Tibial artery (tissue), 4 donors: ENCODE measurements around the gene DDHD1.

Experiments
- DNase-seq, 2 donors: peaks; one replicate each; pipeline ENCODE4 v3.0.0-alpha.2; 2019
- H3K27ac ChIP-seq, 2 donors: fragments of 200-600 bp; sonication (generic) in 1 of 2; 1 replicate in 1 of 2; 2 replicates in 1 of 2; pipeline ENCODE4 v1.5.1; 2018 to 2019; ENCODE audit warnings: mild to moderate bottlenecking in 1 of 2
- H3K27me3 ChIP-seq, 2 donors: fragments of 200-600 bp; sonication (generic) in 1 of 2; one replicate each; pipeline versions ENCODE4 v1.5.1 to v1.6.0; 2016 to 2019
- H3K36me3 ChIP-seq, 3 donors: fragments of 200-600 bp; sonication (generic) in 2 of 3; one replicate each; pipeline ENCODE4 v1.5.1; 2016 to 2019; ENCODE audit warnings: mild to moderate bottlenecking in 2 of 3
- H3K4me1 ChIP-seq, 4 donors: fragments of 200-600 bp; sonication (generic) in 2 of 4; 1 replicate in 3 of 4; 2 replicates in 1 of 4; pipeline ENCODE4 v1.5.1; 2016 to 2019
- H3K4me3 ChIP-seq, 2 donors: fragments of 200-600 bp; sonication (generic) in 1 of 2; 1 replicate in 1 of 2; 2 replicates in 1 of 2; pipeline ENCODE4 v1.5.1; 2018 to 2019; ENCODE audit warnings: mild to moderate bottlenecking in 2 of 2
- H3K9me3 ChIP-seq, 3 donors: fragments of 200-600 bp; sonication (generic) in 1 of 3; one replicate each; pipeline ENCODE4 v1.5.1; 2016 to 2019
- intact Hi-C: fragments of 100-400 bp; cut with DNase I; formaldehyde crosslinking; loops from one replicate; pipeline ENCODE4 v1.15.0; 2023; ENCODE audit warnings: low total_unique reads
- TF ChIP-seq, protein P1 (sequence below), 2 experiments: fragments of 200-600 bp in 1 of 2; fragments of 450-650 bp in 1 of 2; IDR thresholded peaks; one replicate each; pipeline ENCODE4 v1.5.1; 2017 to 2019; ENCODE audit warnings: antibody characterized with exemption in 2 of 2, mild to moderate bottlenecking in 1 of 2, moderate library complexity in 1 of 2

The DDHD1 gene

GRCh38 chr14:53152887-53153701, at the start of gene DDHD1:
DDHD1 (minus strand) TSS chr14:53153323; CDS start chr14:53153098, 225 bp downstream.
- Histone ChIP-seq H3K4me3 (peak within 1 kb of the TSS; percentile 67 to 89), H3K9me3 (no peaks in the 10 kb centered on the region), H3K27me3 (no peaks in the 10 kb centered on the region), H3K36me3 (no peaks in the 10 kb centered on the region), H3K27ac (peak within 1 kb of the TSS; percentile 86 to 89), H3K4me1 (peaks cover 0 to 20% (median 2%) of the 10 kb centered on the region in 4 donors)
- DNase-seq: peak; percentile 68 to 87
- TF ChIP-seq, protein P1, sequence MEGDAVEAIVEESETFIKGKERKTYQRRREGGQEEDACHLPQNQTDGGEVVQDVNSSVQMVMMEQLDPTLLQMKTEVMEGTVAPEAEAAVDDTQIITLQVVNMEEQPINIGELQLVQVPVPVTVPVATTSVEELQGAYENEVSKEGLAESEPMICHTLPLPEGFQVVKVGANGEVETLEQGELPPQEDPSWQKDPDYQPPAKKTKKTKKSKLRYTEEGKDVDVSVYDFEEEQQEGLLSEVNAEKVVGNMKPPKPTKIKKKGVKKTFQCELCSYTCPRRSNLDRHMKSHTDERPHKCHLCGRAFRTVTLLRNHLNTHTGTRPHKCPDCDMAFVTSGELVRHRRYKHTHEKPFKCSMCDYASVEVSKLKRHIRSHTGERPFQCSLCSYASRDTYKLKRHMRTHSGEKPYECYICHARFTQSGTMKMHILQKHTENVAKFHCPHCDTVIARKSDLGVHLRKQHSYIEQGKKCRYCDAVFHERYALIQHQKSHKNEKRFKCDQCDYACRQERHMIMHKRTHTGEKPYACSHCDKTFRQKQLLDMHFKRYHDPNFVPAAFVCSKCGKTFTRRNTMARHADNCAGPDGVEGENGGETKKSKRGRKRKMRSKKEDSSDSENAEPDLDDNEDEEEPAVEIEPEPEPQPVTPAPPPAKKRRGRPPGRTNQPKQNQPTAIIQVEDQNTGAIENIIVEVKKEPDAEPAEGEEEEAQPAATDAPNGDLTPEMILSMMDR (IDR thresholded peaks at IDR 0.05): no peak
- intact Hi-C loops: no loop called here

DNA sequence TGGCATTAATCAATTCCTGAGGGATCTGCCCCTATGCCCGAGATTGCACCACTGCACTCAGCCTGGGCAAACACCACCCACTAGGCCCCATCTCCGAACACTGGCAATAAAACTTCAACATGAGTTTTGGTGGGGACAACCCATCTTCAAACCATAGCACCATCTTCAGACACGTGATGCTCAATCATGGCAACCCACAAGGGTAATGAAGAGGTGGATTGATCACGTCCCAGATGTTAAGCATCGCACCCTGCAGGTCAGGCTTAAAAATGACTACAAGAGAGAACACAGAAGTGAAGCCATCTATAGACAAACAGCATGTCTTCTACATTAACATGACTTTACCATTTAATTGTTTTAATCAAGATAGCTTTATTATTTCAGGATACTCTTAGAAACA, 42.8 kb upstream of the DDHD1 start:
- Histone ChIP-seq H3K27me3 (no peaks in the 10 kb centered on the region), H3K27ac (no peak overlapping the region), H3K4me3 (no peak overlapping the region), H3K36me3 (no peaks in the 10 kb centered on the region), H3K4me1 (no peaks in the 10 kb centered on the region), H3K9me3 (peaks cover 0 to 6% (median 0%) of the 10 kb centered on the region in 3 donors)
- TF ChIP-seq, protein P1 (IDR thresholded peaks at IDR 0.05): no peak
- DNase-seq: no peak
- intact Hi-C loops: no loop called here

GRCh38 chr14:53193193-53193592, 40.1 kb upstream of the DDHD1 start:
- intact Hi-C loops: no loop called here
- TF ChIP-seq, protein P1 (IDR thresholded peaks at IDR 0.05): no peak

GRCh38 chr14:53192052-53192760, 39.1 kb upstream of the DDHD1 start:
- Histone ChIP-seq H3K9me3 (no peaks in the 10 kb centered on the region), H3K4me3 (no peak overlapping the region), H3K36me3 (no peaks in the 10 kb centered on the region), H3K27me3 (no peaks in the 10 kb centered on the region), H3K27ac (no peak overlapping the region), H3K4me1 (no peaks in the 10 kb centered on the region)
- TF ChIP-seq, protein P1 (IDR thresholded peaks at IDR 0.05): no peak
- intact Hi-C loops: no loop called here
- no peak for DNase-seq

More at GRCh38 chr14:53193193-53193592, 40.1 kb upstream of the DDHD1 start:
- Histone ChIP-seq H3K9me3 (no peaks in the 10 kb centered on the region), H3K27me3 (no peaks in the 10 kb centered on the region), H3K36me3 (no peaks in the 10 kb centered on the region), H3K4me1 (no peaks in the 10 kb centered on the region), H3K27ac (no peak overlapping the region), H3K4me3 (no peak overlapping the region)
- no peak for DNase-seq

GRCh38 chr14:53190938-53191337, 37.8 kb upstream of the DDHD1 start:
- H3K27me3 ChIP-seq: no peaks in the 10 kb centered on the region
- no peak overlapping the region for H3K4me3 ChIP-seq
- H3K9me3 ChIP-seq: no peaks in the 10 kb centered on the region
- no peaks in the 10 kb centered on the region for H3K4me1 ChIP-seq
- no peak for DNase-seq
- no peaks in the 10 kb centered on the region for H3K36me3 ChIP-seq
- no peak overlapping the region for H3K27ac ChIP-seq
- TF ChIP-seq, protein P1 (IDR thresholded peaks at IDR 0.05): no peak
- intact Hi-C loops: no loop called here
